NCI-H2227 treated with DMSO at 0.1 percent for 48 hours (cell line): ENCODE results near the gene ZMIZ2.
"Not testable (repeated sequence)": the region's sequence is repeated elsewhere in the genome, so short reads cannot be mapped to it uniquely, and the experiment has no call there.

ENCODE experiments used
- DNase-seq: peaks from one replicate; lab custom pipeline; 2025; lab: John Stamatoyannopoulos, UW

Gene ZMIZ2

DNA sequence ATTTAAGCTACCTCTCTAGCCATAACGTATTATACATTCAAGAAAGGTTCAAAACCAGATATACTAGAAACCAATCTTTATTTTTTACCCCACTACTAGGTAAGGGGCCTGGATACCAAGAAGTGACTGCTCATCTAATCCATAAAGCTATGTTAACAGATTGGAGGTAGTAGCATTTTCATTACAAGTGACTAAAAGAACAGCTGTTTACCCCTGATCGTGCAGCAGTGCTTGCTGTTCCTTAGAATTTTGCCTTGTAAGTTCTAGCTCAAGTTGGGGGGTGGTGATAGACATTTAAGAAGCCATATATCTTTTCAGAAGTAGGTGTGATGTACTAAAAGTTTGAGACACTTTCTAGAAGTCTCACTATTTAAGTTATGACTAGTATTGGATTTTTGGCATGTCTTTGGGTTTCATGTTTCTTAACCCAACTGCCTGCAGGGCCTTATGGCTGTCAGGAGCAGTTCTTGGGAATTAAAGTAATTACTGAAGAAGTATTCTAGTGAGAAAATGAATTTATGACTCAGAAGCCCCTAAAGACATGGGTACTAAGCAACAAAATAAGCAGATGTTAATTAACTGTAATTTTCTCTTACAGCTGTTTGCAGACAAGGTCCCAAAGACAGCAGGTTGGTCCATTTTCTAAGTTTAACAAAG, 50.1 kb downstream of the ZMIZ2 start:
- DNase-seq = no peak

- no peak for DNase-seq
These were observed 51.3 kb downstream of the ZMIZ2 start for GRCh38 chr7:44799939-44800338.

DNA sequence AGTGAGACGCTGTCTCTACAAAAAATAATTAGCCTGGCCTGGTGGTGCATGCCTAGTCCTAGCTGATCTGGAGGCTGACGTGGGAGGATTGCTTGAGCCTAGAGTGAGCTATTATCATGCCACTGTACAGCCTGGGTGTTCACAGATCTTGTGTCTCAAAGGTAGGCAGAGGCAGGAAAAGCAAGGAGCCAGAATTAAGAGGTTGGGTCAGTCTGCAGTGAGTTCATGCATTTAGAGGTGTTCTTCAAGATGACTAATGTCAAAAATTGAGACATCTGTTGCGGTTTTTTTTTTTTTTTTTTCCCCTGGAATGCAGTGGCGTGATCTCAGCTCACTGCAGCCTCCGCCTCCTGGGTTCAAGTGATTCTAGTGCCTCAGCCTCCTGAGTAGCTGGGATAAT, 53.2 kb downstream of the ZMIZ2 start:
- DNase-seq = no peak

DNA sequence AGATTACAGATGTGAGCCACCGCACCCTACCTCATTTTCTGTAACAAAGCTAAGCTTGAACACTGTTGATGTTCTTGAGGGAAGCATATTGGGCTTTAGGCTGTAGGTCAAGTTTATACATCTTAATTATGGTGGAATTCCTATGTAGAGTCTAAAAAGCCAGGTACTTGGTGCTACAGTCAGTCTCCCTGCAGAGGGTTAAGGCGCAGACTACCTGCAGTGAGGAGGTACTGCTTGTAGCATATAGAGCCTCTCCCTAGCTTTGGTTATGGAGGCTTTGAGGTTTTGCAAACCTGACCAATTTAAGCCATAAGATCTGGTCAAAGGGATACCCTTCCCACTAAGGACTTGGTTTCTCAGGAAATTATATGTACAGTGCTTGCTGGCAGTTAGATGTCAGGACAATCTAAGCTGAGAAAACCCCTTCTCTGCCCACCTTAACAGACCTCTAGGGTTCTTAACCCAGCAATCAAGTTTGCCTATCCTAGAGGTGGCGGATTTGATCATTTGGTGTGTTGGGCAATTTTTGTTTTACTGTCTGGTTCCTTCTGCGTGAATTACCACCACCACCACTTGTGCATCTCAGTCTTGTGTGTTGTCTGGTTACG, 53.9 kb downstream of the ZMIZ2 start:
- no peak for DNase-seq

DNA sequence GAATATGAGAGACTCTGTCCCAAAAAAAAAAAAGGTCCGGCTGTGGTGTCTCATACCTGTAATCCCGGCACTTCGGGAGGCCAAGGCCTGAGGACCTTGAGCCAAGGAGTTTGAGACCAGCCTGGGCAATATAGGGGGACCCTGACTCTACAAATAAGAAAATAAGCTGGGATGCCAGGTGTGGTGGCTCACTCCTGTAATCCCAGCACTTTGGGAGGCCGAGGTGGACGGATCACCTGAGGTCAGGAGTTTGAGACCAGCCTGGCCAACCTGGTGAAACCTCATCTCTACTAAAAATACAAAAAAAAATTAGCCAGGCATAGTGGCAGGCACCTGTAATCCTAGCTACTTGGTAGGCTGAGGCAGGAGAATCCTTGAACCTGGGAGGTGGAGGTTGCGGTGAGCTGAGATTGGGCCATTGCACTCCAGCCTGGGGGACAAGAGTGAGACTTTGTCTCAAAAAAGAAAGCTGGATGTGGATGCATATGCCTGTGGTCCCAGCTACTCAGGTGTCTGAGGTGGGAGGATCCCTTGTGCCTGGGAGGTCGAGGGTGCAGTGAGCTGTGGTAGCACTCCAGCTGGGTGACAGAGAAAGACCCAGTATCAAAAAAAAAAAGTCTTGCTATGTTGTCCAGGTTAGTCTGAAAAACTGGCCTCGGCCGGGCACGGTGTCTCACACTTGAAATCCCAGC, 55.3 kb downstream of the ZMIZ2 start:
- DNase-seq = not testable (repeated sequence)

- DNase-seq = no peak
These were observed 57.3 kb downstream of the ZMIZ2 start for GRCh38 chr7:44805950-44806349.

- no peak for DNase-seq
These were observed 60.3 kb downstream of the ZMIZ2 start for GRCh38 chr7:44808914-44809393.

DNA sequence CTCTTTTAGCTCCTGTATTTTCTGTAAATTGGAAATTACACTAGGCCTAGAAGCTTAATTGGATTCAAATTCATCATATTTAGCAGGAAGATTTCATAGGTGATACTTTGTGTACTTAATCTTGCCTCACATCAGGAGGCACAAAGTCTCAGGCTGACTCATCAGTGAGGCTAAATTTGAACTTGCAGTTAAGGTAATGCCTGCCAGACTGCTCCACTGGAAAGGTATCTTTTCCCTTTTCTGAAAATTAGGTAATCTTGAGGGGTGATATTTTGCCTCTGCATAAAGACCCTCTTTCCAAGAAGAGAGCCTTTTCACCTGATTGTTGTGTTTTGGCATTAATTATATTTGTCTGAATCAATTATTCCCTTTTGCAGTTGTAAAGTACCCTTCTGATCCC, 62.4 kb downstream of the ZMIZ2 start:
- no peak for DNase-seq

DNA sequence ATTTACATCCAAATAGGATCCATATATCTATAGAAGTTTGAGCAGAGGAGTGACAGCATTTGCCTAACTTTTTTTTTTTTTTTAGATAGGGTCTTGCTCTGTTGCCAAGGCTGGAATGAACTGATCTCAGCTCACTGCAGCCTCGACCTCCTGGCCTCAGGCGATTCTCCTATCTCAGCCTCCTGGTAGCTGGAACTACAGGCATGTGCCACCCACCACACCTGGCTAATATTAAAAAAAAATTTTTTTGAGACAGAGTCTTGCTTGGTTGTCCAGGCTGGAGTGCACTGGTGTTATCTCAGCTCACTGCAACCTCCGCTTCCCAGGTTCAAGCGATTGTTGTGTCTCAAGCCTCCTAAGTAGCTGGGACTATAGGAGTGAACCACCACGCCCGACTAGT, 62.9 kb downstream of the ZMIZ2 start:
- no peak for DNase-seq

GRCh38 chr7:44814919-44815318, 66.3 kb downstream of the ZMIZ2 start:
- no peak for DNase-seq

- no peak for DNase-seq
These were observed 70.6 kb downstream of the ZMIZ2 start for GRCh38 chr7:44819292-44819691.
